22Rv1 (cell line): Measurements from ENCODE around the gene TMIGD2.

Source experiments
- H3K27ac ChIP-seq: fragments of 450-650 bp; 2 replicates; pipeline ENCODE4 v1.5.1; 2017
- CTCF ChIP-seq: fragments of 450-650 bp; IDR thresholded peaks from 2 replicates; pipeline ENCODE4 v1.5.1; 2017; ENCODE audit warnings: mild to moderate bottlenecking
- ZFX ChIP-seq: fragments of 450-650 bp; IDR thresholded peaks from 2 replicates; pipeline ENCODE4 v1.6.1; 2017; ENCODE audit warnings: antibody characterized with exemption, borderline replicate concordance

The TMIGD2 gene

GRCh38 chr19:4313847-4314490, 11.8 kb upstream of the TMIGD2 start:
- no peak overlapping the region for H3K27ac ChIP-seq
- TF ChIP-seq CTCF (no peak), ZFX (no peak)

- peak overlapping the region; percentile 34; the same call in 1 of the 2 replicates for H3K27ac ChIP-seq
- TF ChIP-seq ZFX, result no peak
- no peak for TF ChIP-seq CTCF
Observed at GRCh38 chr19:4310247-4311121, 8.3 kb upstream of the TMIGD2 start.

GRCh38 chr19:4305659-4306058, 3.5 kb upstream of the TMIGD2 start:
- H3K27ac ChIP-seq, result no peak overlapping the region
- TF ChIP-seq CTCF (no peak), ZFX (no peak)

- no peak for TF ChIP-seq ZFX
- TF ChIP-seq CTCF, result no peak
- H3K27ac ChIP-seq, result no peak overlapping the region
Observed at GRCh38 chr19:4305257-4305612, 3.0 kb upstream of the TMIGD2 start.

- no peak within 1 kb of the TSS for H3K27ac ChIP-seq
- TF ChIP-seq ZFX (no peak), CTCF (no peak)
Observed at GRCh38 chr19:4304538-4305256, 2.5 kb upstream of the TMIGD2 start, which contains the start of gene FSD1. Gene FSD1, plus strand, starts transcription at chr19:4304598. Its CDS starts 149 bp downstream, at chr19:4304747.

GRCh38 chr19:4303819-4304537, 1.8 kb upstream of the TMIGD2 start:
- no peak for TF ChIP-seq ZFX
- no peak for TF ChIP-seq CTCF
- H3K27ac ChIP-seq, result no peak overlapping the region
